ENCODE measurements around the gene TOMT. TPM values are rescaled to one million over a fixed set of nuclear protein-coding genes. Genes with fewer than 3 reads are reported as not detected.

TOMT gene
- total and polyA plus RNA-seq, 7 experiments from 2014 or later, result 0.42 TPM; not detected in 6

DNA sequence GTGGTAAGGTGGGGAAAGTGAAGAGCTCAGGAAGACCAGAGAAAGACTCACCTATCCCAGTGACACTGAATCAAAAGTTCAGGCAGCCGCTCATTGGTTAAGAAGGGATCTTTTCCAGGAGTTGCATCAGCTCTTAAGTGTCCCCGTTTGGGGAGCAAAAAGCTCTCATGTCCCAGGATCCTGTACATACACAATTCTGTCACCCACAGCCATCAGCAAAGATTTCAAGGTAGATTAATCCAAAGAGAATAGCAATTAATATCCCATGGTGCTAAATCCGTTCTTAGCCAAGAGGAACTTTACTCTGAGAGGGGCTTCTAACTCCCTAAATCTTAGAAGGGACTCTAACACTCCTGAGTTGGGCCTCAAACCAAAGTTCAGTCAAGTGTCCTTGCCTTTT, 49.1 kb downstream of the TOMT start:
- Histone ChIP-seq H3K27ac (ENCODE audit: low read depth, low read length) (no peak overlapping the region), H3K4me1 (ENCODE audit: control insufficient read depth in 2 of 2, insufficient read depth in 2 of 2, low read length in 2 of 2) (no peaks in the 10 kb centered on the region), H3K36me3 (ENCODE audit: control insufficient read depth in 2 of 3, insufficient read depth in 3 of 3, low read length in 3 of 3) (no peaks in the 10 kb centered on the region), H3K4me3 (ENCODE audit: low read length) (no peak overlapping the region), H3K9me3 (ENCODE audit: control insufficient read depth in 2 of 3, low read length in 3 of 3) (no peaks in the 10 kb centered on the region), H3K27me3 (ENCODE audit: control insufficient read depth in 2 of 2, insufficient read depth in 2 of 2, low read length in 2 of 2) (no peaks in the 10 kb centered on the region)
- no peak overlapping the region for H3K4me3 Mint-ChIP-seq
- no peaks in the 10 kb centered on the region for H3K36me3 Mint-ChIP-seq
- no peak overlapping the region for H3K27ac Mint-ChIP-seq
- DNase-seq (no peak), ATAC-seq (no peak)
- H3K27me3 Mint-ChIP-seq, result peaks cover 5 to 25% (median 14%) of the 10 kb centered on the region in 5 donors
- H3K9me3 Mint-ChIP-seq, result no peaks in the 10 kb centered on the region
- ChIA-PET CTCF (interaction anchor here (2.6 kb wide), 1 partner anchor 10 kb away, joined by 12 read pairs; no protein-coding TSS in a partner anchor), POLR2A (no interaction called here)
- H3K4me1 Mint-ChIP-seq, result no peaks in the 10 kb centered on the region
- intact Hi-C loops (cut with micrococcal nuclease), result no loop called here

DNA sequence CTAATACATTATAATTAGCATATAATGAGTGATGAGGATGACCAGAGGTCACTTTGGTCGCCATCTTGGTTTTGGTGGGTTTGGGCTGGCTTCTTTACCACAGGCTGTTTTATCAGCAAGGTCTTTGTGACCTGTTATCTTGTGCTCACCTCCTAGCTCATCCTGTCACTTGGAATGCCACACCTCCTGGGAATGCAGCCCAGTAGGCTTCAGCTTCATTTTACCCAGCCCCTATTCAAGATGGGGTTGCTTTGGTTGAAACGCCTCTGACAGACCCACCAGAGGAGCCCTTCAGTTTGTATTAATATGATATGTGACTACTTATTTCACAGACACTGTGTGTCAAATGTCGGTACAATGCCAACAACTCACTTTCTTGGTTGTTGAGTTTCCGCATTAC, 50.0 kb downstream of the TOMT start:
- DNase-seq, result no peak
- Histone ChIP-seq H3K27ac (ENCODE audit: low read depth, low read length) (no peak overlapping the region), H3K4me1 (ENCODE audit: control insufficient read depth in 2 of 2, insufficient read depth in 2 of 2, low read length in 2 of 2) (no peaks in the 10 kb centered on the region), H3K27me3 (ENCODE audit: control insufficient read depth in 2 of 2, insufficient read depth in 2 of 2, low read length in 2 of 2) (no peaks in the 10 kb centered on the region), H3K4me3 (ENCODE audit: low read length) (no peak overlapping the region), H3K9me3 (ENCODE audit: control insufficient read depth in 2 of 3, low read length in 3 of 3) (no peaks in the 10 kb centered on the region), H3K36me3 (ENCODE audit: control insufficient read depth in 2 of 3, insufficient read depth in 3 of 3, low read length in 3 of 3) (no peaks in the 10 kb centered on the region)
- Mint-ChIP-seq H3K27ac (no peak overlapping the region), H3K4me3 (no peak overlapping the region), H3K27me3 (peaks cover 6 to 26% (median 15%) of the 10 kb centered on the region in 5 donors), H3K9me3 (no peaks in the 10 kb centered on the region), H3K4me1 (no peaks in the 10 kb centered on the region), H3K36me3 (no peaks in the 10 kb centered on the region)
- ChIA-PET CTCF (interaction anchor here (2.6 kb wide), 1 partner anchor 11 kb away, joined by 12 read pairs; no protein-coding TSS in a partner anchor), POLR2A (no interaction called here)
- intact Hi-C loops (cut with micrococcal nuclease), result no loop called here
- no peak for ATAC-seq

DNA sequence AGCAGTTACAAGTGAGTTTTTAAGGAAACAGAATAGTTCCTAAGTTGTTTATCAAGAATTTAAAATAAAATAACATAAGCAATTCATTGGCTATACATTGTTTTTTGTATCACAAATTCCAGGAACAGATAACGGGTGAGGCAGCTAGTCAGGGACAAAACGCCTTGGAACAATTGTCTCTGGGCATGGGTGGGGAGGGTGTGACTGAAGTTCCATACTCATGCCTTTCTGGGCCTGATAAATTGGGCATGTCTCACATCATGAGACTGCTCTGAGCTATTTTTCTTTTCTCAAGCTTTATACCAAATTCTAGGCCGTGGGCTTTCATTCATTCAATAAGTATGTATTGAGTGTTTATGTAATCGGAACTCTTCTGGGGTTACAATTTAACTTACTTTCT, 51.4 kb downstream of the TOMT start:
- DNase-seq, result no peak
- POLR2A ChIA-PET, result interaction anchor here (0.6 kb wide), 2 partner anchors 14 to 66 kb away, joined by 3 read pairs; no protein-coding TSS in a partner anchor
- Histone ChIP-seq H3K9me3 (ENCODE audit: control insufficient read depth in 2 of 3, low read length in 3 of 3) (no peaks in the 10 kb centered on the region), H3K27ac (ENCODE audit: low read depth, low read length) (no peak overlapping the region), H3K4me3 (ENCODE audit: low read length) (no peak overlapping the region), H3K36me3 (ENCODE audit: control insufficient read depth in 2 of 3, insufficient read depth in 3 of 3, low read length in 3 of 3) (no peaks in the 10 kb centered on the region), H3K4me1 (ENCODE audit: control insufficient read depth in 2 of 2, insufficient read depth in 2 of 2, low read length in 2 of 2) (no peaks in the 10 kb centered on the region), H3K27me3 (ENCODE audit: control insufficient read depth in 2 of 2, insufficient read depth in 2 of 2, low read length in 2 of 2) (no peaks in the 10 kb centered on the region)
- H3K27me3 Mint-ChIP-seq, result peaks cover 13 to 28% (median 15%) of the 10 kb centered on the region in 5 donors
- no peak overlapping the region for H3K27ac Mint-ChIP-seq
- no peaks in the 10 kb centered on the region for H3K4me1 Mint-ChIP-seq
- no peak overlapping the region for H3K4me3 Mint-ChIP-seq
- intact Hi-C loops (cut with micrococcal nuclease), result no loop called here
- no peaks in the 10 kb centered on the region for H3K36me3 Mint-ChIP-seq
- no peak for ATAC-seq
- no peaks in the 10 kb centered on the region for H3K9me3 Mint-ChIP-seq
- CTCF ChIA-PET, result no interaction called here

Small RNA genes within 50 kb of the gene (microRNA-seq; reads per million reads assigned to microRNA genes)
- gene MIR3165 (ENCODE audit: borderline microRNAs expressed), result not detected

Other genes starting within 250 kb of the TOMT start
- not detected for gene DEFB131B, start 227.5 kb upstream of the TOMT start, total RNA-seq
- gene DEFB131B, start 227.5 kb upstream of the TOMT start, polyA plus RNA-seq, result not detected
- 10 to 100 TPM; 18.8 to 27.2 (median 24.3) TPM for gene XNDC1N, start 177.3 kb upstream of the TOMT start, total RNA-seq
- gene XNDC1N, start 177.3 kb upstream of the TOMT start, polyA plus RNA-seq, result 1 to 10 TPM; 5.0 to 8.8 TPM
- 10 to 100 TPM; 18.2 to 37.2 (median 29.2) TPM for gene RNF121, start 176.9 kb upstream of the TOMT start, total RNA-seq
- 10 to 100 TPM in 1 of 2 donors, 1 to 10 TPM in 1; 8.8 to 10.8 TPM for gene RNF121, start 176.9 kb upstream of the TOMT start, polyA plus RNA-seq
- 10 to 100 TPM; 17.6 to 30.2 (median 23.1) TPM for gene IL18BP, start 107.0 kb upstream of the TOMT start, total RNA-seq
- gene IL18BP, start 107.0 kb upstream of the TOMT start, polyA plus RNA-seq, result 10 to 100 TPM; 14.4 to 15.1 TPM
- gene NUMA1, start 25.4 kb upstream of the TOMT start, total RNA-seq, result 100 to 1,000 TPM; 216 to 453 (median 266) TPM
- 100 to 1,000 TPM in 1 of 2 donors, 10 to 100 TPM in 1; 27.1 to 142 TPM for gene NUMA1, start 25.4 kb upstream of the TOMT start, polyA plus RNA-seq
- gene LRRC51, start 25.1 kb upstream of the TOMT start, total RNA-seq, result 1 to 10 TPM; 1.2 to 7.8 (median 4.6) TPM
- gene LRRC51, start 25.1 kb upstream of the TOMT start, polyA plus RNA-seq, result 1 to 10 TPM; 2.0 to 2.7 TPM
- 10 to 100 TPM; 41.8 to 83.0 (median 69.7) TPM for gene LAMTOR1, start 2.6 kb upstream of the TOMT start, total RNA-seq
- 10 to 100 TPM; 63.2 to 78.0 TPM for gene LAMTOR1, start 2.6 kb upstream of the TOMT start, polyA plus RNA-seq
- gene ANAPC15, start 6.8 kb downstream of the TOMT start, total RNA-seq, result 10 to 100 TPM; 43.0 to 59.6 (median 44.1) TPM
- gene ANAPC15, start 6.8 kb downstream of the TOMT start, polyA plus RNA-seq, result 100 to 1,000 TPM in 1 of 2 donors, 10 to 100 TPM in 1; 99.1 to 113 TPM
- gene FOLR3, start 29.8 kb downstream of the TOMT start, total RNA-seq, result 1 to 10 TPM in 2 of 5 experiments, not detected in 3; 3.4 to 4.6 TPM
- gene FOLR3, start 29.8 kb downstream of the TOMT start, polyA plus RNA-seq, result not detected
- not detected for gene FOLR1, start 86.2 kb downstream of the TOMT start, total RNA-seq
- not detected for gene FOLR1, start 86.2 kb downstream of the TOMT start, polyA plus RNA-seq
- 1 to 10 TPM in 3 of 5 experiments, not detected in 2; 1.1 to 2.6 (median 2.4) TPM for gene FOLR2, start 110.9 kb downstream of the TOMT start, total RNA-seq
- gene FOLR2, start 110.9 kb downstream of the TOMT start, polyA plus RNA-seq, result not detected
- gene INPPL1, start 118.8 kb downstream of the TOMT start, total RNA-seq, result 100 to 1,000 TPM; 103 to 182 (median 134) TPM
- gene INPPL1, start 118.8 kb downstream of the TOMT start, polyA plus RNA-seq, result 1 to 10 TPM; 4.1 to 6.3 TPM
- gene PHOX2A, start 138.3 kb downstream of the TOMT start, total RNA-seq, result not detected
- gene PHOX2A, start 138.3 kb downstream of the TOMT start, polyA plus RNA-seq, result not detected